Measurements from ENCODE around the gene IL1RAPL2.

- TF ChIP-seq CTCF (IDR thresholded peaks at IDR 0.05; ENCODE audit: insufficient read depth, low read length, poor library complexity, severe bottlenecking), result no peak
- no peak for TF ChIP-seq EZH2phosphoT487 (conservative IDR thresholded peaks at IDR 0.05; ENCODE audit: low read length)
These were observed 625.9 kb downstream of the IL1RAPL2 start for GRCh38 chrX:105191878-105192277.

Data from SU-DHL-6 (cell line).